ENCODE measurements around the gene SCUBE1.

DNA sequence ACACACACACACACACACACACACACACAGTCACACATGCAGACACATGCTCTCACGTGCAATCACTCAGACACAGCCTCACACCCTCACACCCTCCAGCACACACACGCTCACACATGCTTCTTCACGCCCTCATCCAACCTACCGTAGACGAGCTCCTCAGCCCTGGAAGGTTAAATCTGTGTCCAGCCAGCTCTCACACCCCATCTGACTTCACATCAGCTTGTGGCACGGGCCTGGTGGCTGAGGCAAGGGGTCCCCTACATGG lies 1.3 kb upstream of the SCUBE1 start:
- TF ChIP-seq POLR2A (IDR thresholded peaks at IDR 0.05) (no peak), POLR2AphosphoS5 (IDR thresholded peaks at IDR 0.05) (no peak)
- TF ChIP-seq, protein P1, sequence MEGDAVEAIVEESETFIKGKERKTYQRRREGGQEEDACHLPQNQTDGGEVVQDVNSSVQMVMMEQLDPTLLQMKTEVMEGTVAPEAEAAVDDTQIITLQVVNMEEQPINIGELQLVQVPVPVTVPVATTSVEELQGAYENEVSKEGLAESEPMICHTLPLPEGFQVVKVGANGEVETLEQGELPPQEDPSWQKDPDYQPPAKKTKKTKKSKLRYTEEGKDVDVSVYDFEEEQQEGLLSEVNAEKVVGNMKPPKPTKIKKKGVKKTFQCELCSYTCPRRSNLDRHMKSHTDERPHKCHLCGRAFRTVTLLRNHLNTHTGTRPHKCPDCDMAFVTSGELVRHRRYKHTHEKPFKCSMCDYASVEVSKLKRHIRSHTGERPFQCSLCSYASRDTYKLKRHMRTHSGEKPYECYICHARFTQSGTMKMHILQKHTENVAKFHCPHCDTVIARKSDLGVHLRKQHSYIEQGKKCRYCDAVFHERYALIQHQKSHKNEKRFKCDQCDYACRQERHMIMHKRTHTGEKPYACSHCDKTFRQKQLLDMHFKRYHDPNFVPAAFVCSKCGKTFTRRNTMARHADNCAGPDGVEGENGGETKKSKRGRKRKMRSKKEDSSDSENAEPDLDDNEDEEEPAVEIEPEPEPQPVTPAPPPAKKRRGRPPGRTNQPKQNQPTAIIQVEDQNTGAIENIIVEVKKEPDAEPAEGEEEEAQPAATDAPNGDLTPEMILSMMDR (IDR thresholded peaks at IDR 0.05), result no peak

All from gastroesophageal sphincter (tissue), 3 donors.